IPS DF 19.7 (cell line): Measurements from ENCODE around the gene RBM42.
"Not testable (repeated sequence)": the region's sequence is repeated elsewhere in the genome, so short reads cannot be mapped to it uniquely, and the experiment has no call there.

Experiments
- DNase-seq: peaks from one replicate; pipeline ENCODE4 v3.0.0-alpha.2; 2013; ENCODE audit warnings: low read depth, low spot score

Gene RBM42

GRCh38 chr19:35654828-35655227 lies 26.0 kb downstream of the RBM42 start:
- DNase-seq, result not testable (repeated sequence)

- DNase-seq, result no peak
Measured at GRCh38 chr19:35655600-35655999, 26.8 kb downstream of the RBM42 start.

GRCh38 chr19:35656700-35657099 lies 27.9 kb downstream of the RBM42 start:
- DNase-seq, result no peak

GRCh38 chr19:35657904-35658700 lies 29.3 kb downstream of the RBM42 start:
- no peak for DNase-seq

GRCh38 chr19:35661995-35662340 lies 33.1 kb downstream of the RBM42 start:
- DNase-seq, result no peak

GRCh38 chr19:35663981-35664380 lies 35.1 kb downstream of the RBM42 start:
- no peak for DNase-seq

- DNase-seq, result no peak
Measured at GRCh38 chr19:35665157-35665556, 36.3 kb downstream of the RBM42 start.

- DNase-seq, result no peak
Measured at GRCh38 chr19:35665604-35666003, 36.8 kb downstream of the RBM42 start.

GRCh38 chr19:35666251-35666913 lies 37.5 kb downstream of the RBM42 start, which contains the start of gene UPK1A:
UPK1A (plus strand) TSS chr19:35666517; CDS start chr19:35666813, 296 bp downstream.
- no peak for DNase-seq

- no peak for DNase-seq
Measured at GRCh38 chr19:35669566-35669965, 40.7 kb downstream of the RBM42 start.

- no peak for DNase-seq
Measured at GRCh38 chr19:35669974-35670373, 41.1 kb downstream of the RBM42 start.

- DNase-seq, result no peak
Measured at GRCh38 chr19:35670686-35671085, 41.9 kb downstream of the RBM42 start.

GRCh38 chr19:35671818-35672217 lies 43.0 kb downstream of the RBM42 start:
- no peak for DNase-seq

GRCh38 chr19:35673121-35673804 lies 44.4 kb downstream of the RBM42 start:
- DNase-seq, result no peak

- no peak for DNase-seq
Measured at GRCh38 chr19:35675589-35676140, 46.8 kb downstream of the RBM42 start.
